ENCODE data around the gene BNC2. TPM values are rescaled to one million over a fixed set of nuclear protein-coding genes. Genes with fewer than 3 reads are reported as not detected.
A peak's percentile ranks its signal among the peaks of the same experiment; 100 is the strongest.

Gene BNC2
- total and polyA plus RNA-seq, 4 donors = 0.96 to 23.2 (median 9.7) TPM

DNA sequence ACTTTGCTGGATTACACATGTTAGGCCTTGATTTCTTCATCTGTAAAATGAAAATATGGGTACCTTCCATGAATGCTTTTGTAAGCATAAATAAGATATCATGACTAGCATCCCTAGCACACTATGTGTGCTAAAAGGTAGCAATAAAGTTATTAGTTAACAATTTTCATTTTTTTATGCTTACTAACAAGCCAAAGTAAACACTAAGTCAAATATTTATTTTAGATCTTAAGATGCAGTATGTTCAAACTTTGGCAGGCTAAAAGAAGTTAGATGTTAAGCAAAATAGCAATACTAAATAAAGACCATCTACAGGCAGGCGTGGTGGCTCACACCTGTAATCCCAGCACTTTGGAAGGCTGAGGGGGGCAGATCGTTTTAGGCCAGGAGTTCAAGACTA is 169.1 kb downstream of the BNC2 start:
- ATAC-seq (ENCODE audit: insufficient read depth, low FRiP score) (no peak), DNase-seq (no peak)
- TF ChIP-seq, protein P1, sequence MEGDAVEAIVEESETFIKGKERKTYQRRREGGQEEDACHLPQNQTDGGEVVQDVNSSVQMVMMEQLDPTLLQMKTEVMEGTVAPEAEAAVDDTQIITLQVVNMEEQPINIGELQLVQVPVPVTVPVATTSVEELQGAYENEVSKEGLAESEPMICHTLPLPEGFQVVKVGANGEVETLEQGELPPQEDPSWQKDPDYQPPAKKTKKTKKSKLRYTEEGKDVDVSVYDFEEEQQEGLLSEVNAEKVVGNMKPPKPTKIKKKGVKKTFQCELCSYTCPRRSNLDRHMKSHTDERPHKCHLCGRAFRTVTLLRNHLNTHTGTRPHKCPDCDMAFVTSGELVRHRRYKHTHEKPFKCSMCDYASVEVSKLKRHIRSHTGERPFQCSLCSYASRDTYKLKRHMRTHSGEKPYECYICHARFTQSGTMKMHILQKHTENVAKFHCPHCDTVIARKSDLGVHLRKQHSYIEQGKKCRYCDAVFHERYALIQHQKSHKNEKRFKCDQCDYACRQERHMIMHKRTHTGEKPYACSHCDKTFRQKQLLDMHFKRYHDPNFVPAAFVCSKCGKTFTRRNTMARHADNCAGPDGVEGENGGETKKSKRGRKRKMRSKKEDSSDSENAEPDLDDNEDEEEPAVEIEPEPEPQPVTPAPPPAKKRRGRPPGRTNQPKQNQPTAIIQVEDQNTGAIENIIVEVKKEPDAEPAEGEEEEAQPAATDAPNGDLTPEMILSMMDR (IDR thresholded peaks at IDR 0.05; ENCODE audit: control extremely low read depth, extremely low read depth) = no peak
- Histone ChIP-seq H3K9ac (ENCODE audit: insufficient read depth in 1 of 2, low read length in 2 of 2) (no peak overlapping the region), H3K27ac (ENCODE audit: low read depth in 1 of 2, low read length in 1 of 2) (no peak overlapping the region), H3K36me3 (ENCODE audit: control insufficient read depth in 4 of 4, insufficient read depth in 4 of 4, low read length in 4 of 4) (peaks cover 0 to 3% (median 0%) of the 10 kb centered on the region in 4 donors), H3K27me3 (ENCODE audit: control insufficient read depth in 3 of 3, insufficient read depth in 3 of 3, low read length in 2 of 3) (no peaks in the 10 kb centered on the region), H3K4me3 (no peak overlapping the region), H3K4me1 (ENCODE audit: control insufficient read depth in 5 of 5, insufficient read depth in 5 of 5, low read length in 5 of 5) (peaks cover 0 to 39% (median 9%) of the 10 kb centered on the region in 5 donors), H3K9me3 (ENCODE audit: control insufficient read depth in 4 of 4, insufficient read depth in 3 of 4, low read length in 3 of 4) (no peaks in the 10 kb centered on the region)
- 57% methylated on average over 2 of the region's 2 CpGs for WGBS, 2 donors

DNA sequence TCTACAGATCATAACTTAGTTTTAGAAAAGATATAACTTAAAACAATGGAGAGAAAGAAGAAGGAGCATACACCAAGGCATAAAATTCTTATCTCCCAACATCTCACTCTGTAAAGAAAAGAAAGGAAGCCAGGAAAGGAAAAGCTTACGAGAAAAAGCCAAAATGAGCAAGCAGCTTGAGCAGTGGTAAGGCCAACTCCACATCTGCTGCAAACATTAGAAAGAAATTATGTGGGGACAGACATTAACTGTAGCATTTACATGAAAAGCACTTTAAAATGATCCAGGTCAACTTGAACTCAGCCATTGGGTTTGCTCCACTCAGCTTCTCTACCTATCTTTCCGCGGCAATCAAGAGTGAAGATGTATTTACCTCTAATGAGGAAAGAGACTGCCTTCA is 176.9 kb downstream of the BNC2 start:
- TF ChIP-seq, protein P1 (IDR thresholded peaks at IDR 0.05; ENCODE audit: control extremely low read depth, extremely low read depth) = no peak
- Histone ChIP-seq H3K27ac (ENCODE audit: low read depth in 1 of 2, low read length in 1 of 2) (no peak overlapping the region), H3K4me3 (no peak overlapping the region), H3K9ac (ENCODE audit: insufficient read depth in 1 of 2, low read length in 2 of 2) (no peak overlapping the region), H3K27me3 (ENCODE audit: control insufficient read depth in 3 of 3, insufficient read depth in 3 of 3, low read length in 2 of 3) (no peaks in the 10 kb centered on the region), H3K9me3 (ENCODE audit: control insufficient read depth in 4 of 4, insufficient read depth in 3 of 4, low read length in 3 of 4) (no peaks in the 10 kb centered on the region), H3K4me1 (ENCODE audit: control insufficient read depth in 5 of 5, insufficient read depth in 5 of 5, low read length in 5 of 5) (peaks cover 0 to 25% (median 12%) of the 10 kb centered on the region in 5 donors), H3K36me3 (ENCODE audit: control insufficient read depth in 4 of 4, insufficient read depth in 4 of 4, low read length in 4 of 4) (no peaks in the 10 kb centered on the region)
- ATAC-seq (ENCODE audit: insufficient read depth, low FRiP score) (no peak), DNase-seq (peak in 2 of 3 donors; percentile 66 to 83)
- WGBS, 2 donors = 68 to 74% methylated on average over 3 of the region's 3 CpGs

DNA sequence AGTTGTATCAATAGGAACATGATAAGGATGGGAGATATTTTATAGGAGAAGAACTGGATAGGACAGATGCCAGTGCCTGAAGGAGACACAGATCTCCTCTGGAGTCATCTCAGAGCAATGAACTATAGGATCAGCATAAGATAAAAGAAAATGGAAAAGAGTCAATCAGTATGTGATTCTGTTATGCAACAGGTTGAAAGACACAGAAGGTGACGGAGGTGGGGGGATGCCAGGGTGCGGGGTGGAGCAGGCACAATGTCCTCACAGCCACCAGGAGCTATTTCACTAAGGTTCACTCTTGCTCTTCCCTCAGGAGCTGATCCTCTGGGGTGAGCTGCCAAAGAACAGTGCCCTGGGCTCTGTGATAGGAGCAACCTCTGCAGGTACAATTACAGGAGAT is 179.8 kb downstream of the BNC2 start:
- H3K36me3 ChIP-seq (ENCODE audit: control insufficient read depth in 4 of 4, insufficient read depth in 4 of 4, low read length in 4 of 4) = no peaks in the 10 kb centered on the region
- ATAC-seq (ENCODE audit: insufficient read depth, low FRiP score) = no peak
- TF ChIP-seq, protein P1 (IDR thresholded peaks at IDR 0.05; ENCODE audit: control extremely low read depth, extremely low read depth) = no peak
- no peak for DNase-seq
- no peaks in the 10 kb centered on the region for H3K9me3 ChIP-seq (ENCODE audit: control insufficient read depth in 4 of 4, insufficient read depth in 3 of 4, low read length in 3 of 4)
- H3K4me1 ChIP-seq (ENCODE audit: control insufficient read depth in 5 of 5, insufficient read depth in 5 of 5, low read length in 5 of 5) = peaks cover 0 to 26% (median 12%) of the 10 kb centered on the region in 5 donors
- H3K9ac ChIP-seq (ENCODE audit: insufficient read depth in 1 of 2, low read length in 2 of 2) = no peak overlapping the region
- no peak overlapping the region for H3K27ac ChIP-seq (ENCODE audit: low read depth in 1 of 2, low read length in 1 of 2)
- no peaks in the 10 kb centered on the region for H3K27me3 ChIP-seq (ENCODE audit: control insufficient read depth in 3 of 3, insufficient read depth in 3 of 3, low read length in 2 of 3)
- WGBS, 2 donors = 94 to 98% methylated on average over 2 of the region's 2 CpGs
- H3K4me3 ChIP-seq = no peak overlapping the region

DNA sequence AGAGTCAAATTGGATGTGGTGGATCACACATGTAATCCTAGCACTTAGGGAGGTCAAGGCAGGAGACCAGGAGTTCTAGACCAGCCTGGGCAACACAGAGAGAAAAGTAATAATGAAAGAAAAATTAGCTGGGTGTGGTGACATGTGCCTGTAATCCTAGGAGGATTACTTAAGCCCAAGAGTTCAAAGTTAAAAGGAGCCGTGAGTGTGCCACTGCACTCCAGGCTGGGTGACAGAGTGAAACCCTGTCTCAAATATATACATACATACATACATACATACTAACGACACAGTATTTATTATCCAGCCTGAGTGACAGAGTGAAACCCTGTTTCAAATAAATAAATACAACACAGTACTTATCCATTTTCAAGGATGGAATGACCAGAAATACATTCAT is 180.3 kb downstream of the BNC2 start:
- peaks cover 0 to 26% (median 12%) of the 10 kb centered on the region in 5 donors for H3K4me1 ChIP-seq (ENCODE audit: control insufficient read depth in 5 of 5, insufficient read depth in 5 of 5, low read length in 5 of 5)
- no peak for DNase-seq

More for the DNA sequence above, 180.3 kb downstream of the BNC2 start:
- no peak for ATAC-seq (ENCODE audit: insufficient read depth, low FRiP score)
- H3K27me3 ChIP-seq (ENCODE audit: control insufficient read depth in 3 of 3, insufficient read depth in 3 of 3, low read length in 2 of 3) = no peaks in the 10 kb centered on the region
- WGBS, 2 donors = 80 to 91% methylated on average over 2 of the region's 2 CpGs
- H3K9ac ChIP-seq (ENCODE audit: insufficient read depth in 1 of 2, low read length in 2 of 2) = no peak overlapping the region
- H3K4me3 ChIP-seq = no peak overlapping the region
- H3K36me3 ChIP-seq (ENCODE audit: control insufficient read depth in 4 of 4, insufficient read depth in 4 of 4, low read length in 4 of 4) = no peaks in the 10 kb centered on the region
- H3K27ac ChIP-seq (ENCODE audit: low read depth in 1 of 2, low read length in 1 of 2) = no peak overlapping the region
- H3K9me3 ChIP-seq (ENCODE audit: control insufficient read depth in 4 of 4, insufficient read depth in 3 of 4, low read length in 3 of 4) = no peaks in the 10 kb centered on the region
- TF ChIP-seq, protein P1 (IDR thresholded peaks at IDR 0.05; ENCODE audit: control extremely low read depth, extremely low read depth) = no peak
